Measurements from ENCODE around the gene DICER1.

DNA sequence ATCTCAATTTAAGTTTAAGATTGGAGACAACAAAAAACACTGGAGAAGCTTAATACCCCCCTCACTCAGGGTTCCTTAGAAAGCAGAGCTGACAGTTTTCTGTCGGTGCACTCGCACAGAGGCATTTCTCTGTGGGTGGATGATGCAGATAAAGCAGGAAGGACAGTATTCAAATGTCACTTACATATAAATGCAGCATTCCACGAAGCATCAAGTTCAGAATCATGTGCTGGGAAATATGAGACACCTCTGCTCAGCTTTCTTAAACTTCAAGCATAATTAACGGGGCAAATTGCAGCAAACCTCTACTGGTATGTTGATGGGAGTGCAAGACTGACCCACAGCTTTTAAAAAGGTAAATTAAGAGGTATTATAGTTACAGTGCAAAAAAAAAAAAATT is 68.7 kb downstream of the DICER1 start:
- TF ChIP-seq EP300 (conservative IDR thresholded peaks at IDR 0.05; ENCODE audit: poor library complexity, severe bottlenecking) (no peak), EZH2 (IDR thresholded peaks at IDR 0.05; ENCODE audit: borderline replicate concordance, insufficient read depth, low read length, poor library complexity, severe bottlenecking) (no peak), REST (IDR thresholded peaks at IDR 0.05; ENCODE audit: borderline replicate concordance) (no peak), SMC3 (conservative IDR thresholded peaks at IDR 0.05; ENCODE audit: poor library complexity) (no peak), POLR2AphosphoS5 (IDR thresholded peaks at IDR 0.05) (no peak), RAD21 (conservative IDR thresholded peaks at IDR 0.05) (no peak)
- TF ChIP-seq, protein P1, sequence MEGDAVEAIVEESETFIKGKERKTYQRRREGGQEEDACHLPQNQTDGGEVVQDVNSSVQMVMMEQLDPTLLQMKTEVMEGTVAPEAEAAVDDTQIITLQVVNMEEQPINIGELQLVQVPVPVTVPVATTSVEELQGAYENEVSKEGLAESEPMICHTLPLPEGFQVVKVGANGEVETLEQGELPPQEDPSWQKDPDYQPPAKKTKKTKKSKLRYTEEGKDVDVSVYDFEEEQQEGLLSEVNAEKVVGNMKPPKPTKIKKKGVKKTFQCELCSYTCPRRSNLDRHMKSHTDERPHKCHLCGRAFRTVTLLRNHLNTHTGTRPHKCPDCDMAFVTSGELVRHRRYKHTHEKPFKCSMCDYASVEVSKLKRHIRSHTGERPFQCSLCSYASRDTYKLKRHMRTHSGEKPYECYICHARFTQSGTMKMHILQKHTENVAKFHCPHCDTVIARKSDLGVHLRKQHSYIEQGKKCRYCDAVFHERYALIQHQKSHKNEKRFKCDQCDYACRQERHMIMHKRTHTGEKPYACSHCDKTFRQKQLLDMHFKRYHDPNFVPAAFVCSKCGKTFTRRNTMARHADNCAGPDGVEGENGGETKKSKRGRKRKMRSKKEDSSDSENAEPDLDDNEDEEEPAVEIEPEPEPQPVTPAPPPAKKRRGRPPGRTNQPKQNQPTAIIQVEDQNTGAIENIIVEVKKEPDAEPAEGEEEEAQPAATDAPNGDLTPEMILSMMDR (IDR thresholded peaks at IDR 0.05; ENCODE audit: poor library complexity, severe bottlenecking), result no peak

All from neural cell (in vitro differentiated cells).